Astrocyte of the cerebellum (primary cell): ENCODE data around the gene FAM193A.

Experiments used
- DNase-seq: peaks from one replicate; pipeline ENCODE4 v3.0.0-alpha.2; 2011; ENCODE audit warnings: low read depth
- H3K4me3 ChIP-seq: 2 replicates; pipeline ENCODE4 v1.5.1; 2011; ENCODE audit warnings: mild to moderate bottlenecking, low read depth, low read length, moderate library complexity
- in situ Hi-C: cut with HindIII; loops from 2 replicates; pipeline ENCODE4 v1.10.0; 2017; ENCODE audit warnings: low sequenced_read_pairs
- TF ChIP-seq, protein P1 (sequence below): IDR thresholded peaks from 2 replicates; pipeline ENCODE4 v1.5.1; 2012; ENCODE audit warnings: low read length, low read depth, moderate library complexity, mild to moderate bottlenecking; ENCODE audit errors: missing control alignments

FAM193A gene

DNA sequence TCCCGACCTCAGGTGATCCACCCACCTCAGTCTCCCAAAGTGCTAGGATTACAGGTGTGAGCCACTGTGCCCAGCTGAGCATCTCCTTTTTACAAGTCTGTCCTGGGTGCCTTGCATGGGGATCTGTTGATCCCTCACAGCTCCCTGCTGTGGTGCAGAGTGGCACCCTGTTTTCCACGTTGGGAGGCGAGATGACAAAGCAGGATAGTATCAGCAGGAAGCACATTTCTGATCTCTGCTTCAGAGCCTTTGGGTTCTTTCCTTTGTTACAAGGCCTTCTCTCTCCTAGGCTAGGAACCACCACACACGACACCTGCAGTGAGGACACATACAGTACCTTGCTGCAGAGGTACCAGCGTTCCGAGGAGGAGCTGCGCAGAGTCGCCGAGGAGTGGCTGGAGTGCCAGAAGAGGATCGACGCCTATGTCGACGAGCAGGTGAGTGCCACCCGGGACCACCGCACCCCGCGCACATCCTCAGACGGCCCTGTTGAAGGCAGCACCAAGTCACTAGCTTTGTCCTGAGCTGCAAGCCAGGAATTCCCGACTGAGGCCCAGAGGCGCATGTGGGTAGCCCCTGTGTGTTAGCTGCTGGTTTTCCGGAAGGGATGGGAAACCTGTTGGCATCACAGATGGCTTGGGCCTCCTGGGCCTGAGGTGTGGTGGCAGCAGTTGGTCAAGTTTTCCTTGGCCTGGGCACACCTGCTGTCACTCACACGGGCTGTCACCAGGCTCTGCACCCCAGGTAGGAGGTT, 110.1 kb downstream of the FAM193A start:
- TF ChIP-seq, protein P1, sequence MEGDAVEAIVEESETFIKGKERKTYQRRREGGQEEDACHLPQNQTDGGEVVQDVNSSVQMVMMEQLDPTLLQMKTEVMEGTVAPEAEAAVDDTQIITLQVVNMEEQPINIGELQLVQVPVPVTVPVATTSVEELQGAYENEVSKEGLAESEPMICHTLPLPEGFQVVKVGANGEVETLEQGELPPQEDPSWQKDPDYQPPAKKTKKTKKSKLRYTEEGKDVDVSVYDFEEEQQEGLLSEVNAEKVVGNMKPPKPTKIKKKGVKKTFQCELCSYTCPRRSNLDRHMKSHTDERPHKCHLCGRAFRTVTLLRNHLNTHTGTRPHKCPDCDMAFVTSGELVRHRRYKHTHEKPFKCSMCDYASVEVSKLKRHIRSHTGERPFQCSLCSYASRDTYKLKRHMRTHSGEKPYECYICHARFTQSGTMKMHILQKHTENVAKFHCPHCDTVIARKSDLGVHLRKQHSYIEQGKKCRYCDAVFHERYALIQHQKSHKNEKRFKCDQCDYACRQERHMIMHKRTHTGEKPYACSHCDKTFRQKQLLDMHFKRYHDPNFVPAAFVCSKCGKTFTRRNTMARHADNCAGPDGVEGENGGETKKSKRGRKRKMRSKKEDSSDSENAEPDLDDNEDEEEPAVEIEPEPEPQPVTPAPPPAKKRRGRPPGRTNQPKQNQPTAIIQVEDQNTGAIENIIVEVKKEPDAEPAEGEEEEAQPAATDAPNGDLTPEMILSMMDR, result no peak
- H3K4me3 ChIP-seq, result no peak overlapping the region
- DNase-seq, result no peak
- in situ Hi-C loops, result no loop called here

DNA sequence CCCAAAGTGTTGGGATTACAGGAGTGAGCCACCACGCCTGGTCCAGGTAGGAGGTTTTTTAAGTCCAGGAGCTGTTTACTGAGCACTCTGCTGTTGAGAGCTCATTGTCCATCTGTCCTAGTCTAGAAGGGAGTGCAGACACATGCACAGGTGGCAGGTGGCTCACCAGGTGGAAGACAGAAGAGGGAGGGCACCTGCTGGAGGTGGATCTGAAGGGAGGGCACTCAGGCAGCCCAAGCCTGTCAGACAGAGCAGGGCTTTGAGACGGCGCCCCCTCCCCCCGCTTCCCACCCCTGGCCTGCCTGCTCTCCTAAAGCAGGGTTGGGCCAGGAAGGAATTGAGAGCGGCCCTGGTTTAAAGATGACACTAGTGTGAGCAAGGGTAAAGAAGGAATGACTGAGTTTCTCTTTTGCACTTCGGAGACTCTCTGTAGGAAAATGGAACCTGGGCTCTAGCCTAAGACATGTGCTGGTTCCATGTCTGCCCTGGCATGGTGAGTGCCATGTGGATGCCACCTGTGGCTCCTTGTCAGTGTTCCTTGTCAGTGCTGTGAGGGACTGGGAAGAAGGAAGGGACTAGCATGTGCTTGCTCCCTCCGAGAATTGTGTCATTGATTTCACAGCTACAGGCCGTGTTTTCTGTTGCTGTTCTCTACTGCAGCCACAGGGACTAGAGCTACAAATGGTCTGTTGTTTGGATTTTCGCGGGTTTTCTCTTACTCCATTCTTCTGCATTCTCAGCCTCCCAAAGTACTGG, 111.1 kb downstream of the FAM193A start:
- TF ChIP-seq, protein P1, result no peak
- in situ Hi-C loops, result no loop called here
- no peak for DNase-seq
- no peak overlapping the region for H3K4me3 ChIP-seq

DNA sequence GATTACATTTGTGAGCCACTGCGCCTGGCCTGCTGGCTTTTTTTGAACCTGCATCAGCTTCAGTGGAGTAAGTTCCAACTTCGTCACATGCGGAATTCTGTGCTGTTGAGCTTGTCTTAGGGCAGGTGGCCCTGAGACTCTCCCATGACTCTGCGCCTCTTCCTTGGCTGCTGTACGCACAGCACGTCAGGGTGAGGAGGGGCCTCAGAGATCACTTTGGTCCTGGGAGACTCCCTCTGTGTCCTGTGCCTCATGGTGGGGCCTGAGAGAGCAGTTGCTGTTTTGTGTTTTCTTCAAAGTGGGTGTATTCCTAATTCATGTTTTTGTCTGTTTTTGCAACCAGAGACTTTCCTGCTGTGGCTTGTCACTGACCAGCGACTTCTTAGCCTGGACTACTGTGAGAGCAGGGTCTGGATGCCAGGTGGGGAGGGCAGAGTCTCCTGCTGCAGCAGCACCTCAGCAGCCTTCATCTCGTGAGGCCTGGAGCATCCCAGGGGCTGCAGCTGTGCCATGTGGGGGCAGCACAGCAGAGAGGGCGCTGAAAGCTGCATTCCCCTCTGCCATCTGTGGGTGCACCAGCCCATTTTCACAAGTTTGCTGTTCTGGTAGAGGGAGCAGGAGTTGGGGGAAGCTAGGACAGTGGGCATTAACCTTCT, 111.8 kb downstream of the FAM193A start:
- no peak for DNase-seq
- TF ChIP-seq, protein P1, result no peak
- in situ Hi-C loops, result no loop called here
- H3K4me3 ChIP-seq, result no peak overlapping the region

DNA sequence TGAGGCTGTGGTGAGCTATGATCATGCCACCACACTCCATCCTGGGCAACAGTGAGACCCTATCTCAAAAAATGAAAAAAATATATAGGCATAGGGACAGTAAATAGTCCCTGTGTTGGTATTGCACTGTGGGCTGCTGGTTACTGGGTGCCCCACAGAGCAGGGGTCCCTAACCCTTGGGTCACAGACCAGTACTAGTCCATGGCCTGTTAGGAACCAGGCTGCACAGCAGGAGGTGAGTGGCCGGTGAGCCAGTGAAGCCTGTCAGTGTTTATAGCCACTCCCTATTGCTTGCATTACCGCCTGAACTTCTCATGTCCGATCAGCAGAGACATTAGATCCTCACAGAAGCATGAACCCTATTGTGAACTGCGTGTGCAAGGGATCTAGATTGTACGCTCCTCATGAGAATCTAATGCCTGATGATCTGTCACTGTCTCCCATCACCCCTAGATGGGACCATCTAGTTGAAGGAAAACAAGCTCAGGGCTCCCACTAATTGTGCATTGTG, 113.2 kb downstream of the FAM193A start:
- no peak overlapping the region for H3K4me3 ChIP-seq
- in situ Hi-C loops, result no loop called here
- TF ChIP-seq, protein P1, result no peak
- no peak for DNase-seq

DNA sequence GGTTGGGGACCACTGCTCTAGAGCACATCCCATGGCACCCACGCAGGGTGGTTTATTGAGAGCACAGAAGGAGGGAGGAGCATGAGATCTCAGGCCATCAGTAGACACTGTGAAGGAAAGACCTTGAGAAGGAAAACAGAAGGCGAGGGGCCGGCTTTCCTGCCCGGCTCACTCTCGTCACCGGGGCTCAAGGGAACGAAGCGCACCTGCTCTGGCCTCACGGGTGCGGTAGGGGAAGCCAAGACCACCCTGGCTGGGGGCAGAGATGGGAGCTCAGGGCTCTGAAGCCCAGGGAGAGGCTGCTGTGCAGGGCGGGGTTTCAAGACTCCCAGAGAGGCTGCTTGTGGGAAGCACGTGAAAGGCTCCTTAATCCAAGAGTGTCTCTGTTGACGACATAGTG, 113.8 kb downstream of the FAM193A start:
- in situ Hi-C loops, result no loop called here
- H3K4me3 ChIP-seq, result no peak overlapping the region
- TF ChIP-seq, protein P1, result no peak
- DNase-seq, result no peak

DNA sequence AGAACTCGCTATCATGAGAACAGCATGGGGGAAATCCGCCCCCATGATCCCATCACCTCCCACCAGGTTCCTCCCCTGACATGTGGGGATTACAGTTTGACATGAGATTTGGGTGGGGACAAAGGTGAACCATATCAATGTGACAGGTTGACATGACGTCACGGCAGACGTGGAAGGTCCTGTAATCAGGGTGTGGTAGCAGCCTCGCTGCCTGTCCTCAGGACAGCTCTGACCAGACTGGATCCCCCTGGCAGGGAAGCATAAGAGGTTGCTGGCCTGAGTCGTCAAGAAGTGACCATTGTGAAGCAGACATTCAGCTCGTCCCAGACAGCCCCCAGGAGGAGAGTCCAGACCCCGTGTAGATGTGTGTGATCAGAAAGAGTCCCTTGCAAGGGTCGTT, 115.1 kb downstream of the FAM193A start:
- no peak overlapping the region for H3K4me3 ChIP-seq
- in situ Hi-C loops, result no loop called here
- TF ChIP-seq, protein P1, result no peak
- no peak for DNase-seq
